Activated T-cell treated with anti-CD3 and anti-CD28 coated beads, Interleukin-2, amount 50 U/mL, for 72 hours (primary cell): ENCODE measurements around the gene LPP. TPM values are rescaled to one million over a fixed set of nuclear protein-coding genes. Genes with fewer than 3 reads are reported as not detected.

Experiments
- ATAC-seq, 2 donors: fragments of 150-1000 bp; cut with Tn5 transposase; replicated peaks in 1 of 2; 2 replicates each; pipeline ENCODE4 v1.10.0; 2021; ENCODE audit warnings: moderate library complexity in 2 of 2, mild to moderate bottlenecking in 1 of 2
- DNase-seq, 2 donors: peaks; one replicate each; pipeline ENCODE4 v3.0.0; 2021 to 2022; ENCODE audit warnings: mixed read lengths in 1 of 2
- H3K27ac Mint-ChIP-seq: one replicate; pipeline ENCODE4 v1.8.0; 2022; ENCODE audit warnings: mild to moderate bottlenecking, moderate library complexity, mixed read lengths
- H3K27me3 Mint-ChIP-seq: one replicate; pipeline ENCODE4 v1.8.0; 2022; ENCODE audit warnings: low read depth, mixed read lengths
- H3K36me3 Mint-ChIP-seq, 2 donors: one replicate each; pipeline ENCODE4 v1.8.0; 2022; ENCODE audit warnings: mixed read lengths in 2 of 2, mild to moderate bottlenecking in 1 of 2; ENCODE audit not compliant: insufficient read depth in 2 of 2
- H3K4me1 Mint-ChIP-seq: one replicate; pipeline ENCODE4 v1.8.0; 2022; ENCODE audit warnings: low read depth, mixed read lengths
- H3K4me3 Mint-ChIP-seq, 2 donors: one replicate each; pipeline ENCODE4 v1.8.0; 2022; ENCODE audit warnings: mild to moderate bottlenecking in 2 of 2, mixed read lengths in 2 of 2, moderate library complexity in 2 of 2
- H3K9me3 Mint-ChIP-seq, 2 donors: one replicate each; pipeline ENCODE4 v1.8.0; 2022; ENCODE audit warnings: mixed read lengths in 2 of 2
- total RNA-seq, 2 donors: library from RNA; stranded (reverse); gene quantifications; one replicate each; pipeline ENCODE4 v1.2.3, GENCODE V29; 2022

The LPP gene
- total RNA-seq, 2 donors from 2014 or later = 50.4 to 67.7 TPM

DNA sequence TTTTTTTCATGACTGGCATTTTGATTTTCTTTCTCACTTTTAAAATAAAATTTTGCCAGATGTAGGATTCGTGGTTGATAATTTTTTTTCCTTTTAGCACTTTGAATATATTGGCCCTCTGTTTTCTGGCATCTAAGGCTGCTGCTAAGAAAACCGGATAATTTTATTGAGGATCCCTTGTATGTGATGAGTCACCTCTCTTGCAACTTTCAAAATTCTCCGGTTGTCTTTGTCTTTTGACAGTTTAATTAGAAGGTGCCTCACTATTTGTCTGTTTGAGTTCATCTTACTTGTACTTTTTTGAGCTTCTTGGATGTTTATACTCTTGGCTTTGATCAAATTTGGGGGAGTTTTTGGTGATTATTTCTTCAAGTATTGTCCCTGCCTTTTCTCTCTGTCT, 349.7 kb downstream of the LPP start:
- Mint-ChIP-seq H3K36me3 (peaks cover 15 to 24% of the 10 kb centered on the region in 2 donors), H3K27me3 (no peaks in the 10 kb centered on the region), H3K27ac (no peak overlapping the region), H3K9me3 (peaks cover 6 to 20% of the 10 kb centered on the region in 2 donors), H3K4me1 (peaks cover 14% of the 10 kb centered on the region), H3K4me3 (no peak overlapping the region)
- no peak for ATAC-seq
- DNase-seq = no peak

DNA sequence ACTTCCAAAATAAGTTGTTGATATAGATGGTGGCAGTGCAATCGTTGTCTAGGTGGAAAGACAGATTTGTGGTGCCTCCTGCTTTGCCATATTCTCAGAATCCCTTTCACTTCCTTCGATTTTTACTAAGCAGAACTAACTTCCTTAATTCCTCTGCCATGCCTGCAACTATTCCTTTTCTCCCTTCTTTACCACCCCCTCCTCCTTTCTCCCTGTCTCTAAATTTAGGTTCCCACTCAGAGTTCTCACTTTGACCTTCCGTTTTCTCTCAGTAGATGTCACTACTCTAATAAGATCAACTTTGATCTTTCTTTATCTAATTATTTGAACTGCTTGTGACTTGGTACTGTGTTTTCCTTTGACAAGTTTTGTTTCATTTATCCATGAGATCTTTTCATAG, 351.2 kb downstream of the LPP start:
- ATAC-seq (no peak), DNase-seq (no peak)
- Mint-ChIP-seq H3K4me3 (no peak overlapping the region), H3K27ac (no peak overlapping the region), H3K36me3 (peaks cover 14 to 24% of the 10 kb centered on the region in 2 donors), H3K9me3 (peaks cover 6 to 20% of the 10 kb centered on the region in 2 donors), H3K27me3 (no peaks in the 10 kb centered on the region), H3K4me1 (peaks cover 14% of the 10 kb centered on the region)

- Mint-ChIP-seq H3K4me1 (peaks cover 14% of the 10 kb centered on the region), H3K36me3 (peaks cover 15 to 24% of the 10 kb centered on the region in 2 donors)
Measured at GRCh38 chr3:188505911-188506310, 352.0 kb downstream of the LPP start.

DNA sequence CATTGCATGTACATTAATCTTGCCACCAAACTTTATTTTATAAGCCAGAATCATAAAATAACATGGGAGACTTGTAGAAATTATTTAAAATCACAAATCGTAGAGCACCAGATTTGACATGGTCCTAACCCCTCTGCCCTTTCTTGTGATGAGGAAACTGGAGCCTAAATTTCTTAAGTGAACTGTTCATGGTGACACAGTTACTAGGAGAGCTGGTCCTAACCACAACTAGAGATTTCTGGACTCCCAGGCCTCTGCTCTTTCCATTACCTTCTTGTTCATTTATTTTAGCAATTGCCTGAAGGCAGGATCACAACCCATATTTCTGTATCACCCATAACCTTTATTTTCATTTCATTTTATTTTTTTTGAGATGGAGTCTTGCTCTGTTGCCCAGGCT, 352.5 kb downstream of the LPP start:
- H3K27ac Mint-ChIP-seq = no peak overlapping the region
- no peaks in the 10 kb centered on the region for H3K27me3 Mint-ChIP-seq
- H3K4me1 Mint-ChIP-seq = peaks cover 14% of the 10 kb centered on the region
- no peak overlapping the region for H3K4me3 Mint-ChIP-seq
- peaks cover 4 to 15% of the 10 kb centered on the region in 2 donors for H3K9me3 Mint-ChIP-seq
- DNase-seq (no peak), ATAC-seq (no peak)
- H3K36me3 Mint-ChIP-seq = peaks cover 14 to 24% of the 10 kb centered on the region in 2 donors

More at GRCh38 chr3:188505911-188506310, 352.0 kb downstream of the LPP start:
- DNase-seq (no peak), ATAC-seq (no peak)
- Mint-ChIP-seq H3K9me3 (peaks cover 6 to 18% of the 10 kb centered on the region in 2 donors), H3K4me3 (no peak overlapping the region), H3K27ac (no peak overlapping the region), H3K27me3 (no peaks in the 10 kb centered on the region)

- H3K9me3 Mint-ChIP-seq = peaks cover 4 to 14% of the 10 kb centered on the region in 2 donors
- H3K4me1 Mint-ChIP-seq = peaks cover 14% of the 10 kb centered on the region
- ATAC-seq (no peak), DNase-seq (no peak)
- H3K27ac Mint-ChIP-seq = no peak overlapping the region
- no peaks in the 10 kb centered on the region for H3K27me3 Mint-ChIP-seq
- H3K4me3 Mint-ChIP-seq = no peak overlapping the region
- peaks cover 12 to 20% of the 10 kb centered on the region in 2 donors for H3K36me3 Mint-ChIP-seq
Measured at GRCh38 chr3:188507244-188507720, 353.3 kb downstream of the LPP start.

DNA sequence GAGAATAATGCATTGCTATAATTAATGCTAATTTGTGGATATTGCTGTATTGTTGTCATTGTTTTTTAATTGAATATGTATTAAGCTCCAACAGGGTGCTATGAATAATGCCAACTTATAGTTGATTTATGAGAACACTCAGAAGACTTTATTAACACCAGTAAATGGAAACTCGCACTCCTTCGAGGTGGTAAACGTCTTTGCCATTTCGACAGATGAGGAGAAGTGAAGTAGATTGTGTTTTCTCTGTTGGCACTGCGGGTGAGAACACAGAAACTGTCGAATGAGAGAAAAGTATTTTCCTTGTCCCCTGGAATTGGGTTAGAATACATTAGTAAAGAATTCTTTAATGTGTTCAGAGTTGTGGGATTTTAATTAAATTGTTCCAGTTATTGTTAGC, 354.5 kb downstream of the LPP start:
- H3K27me3 Mint-ChIP-seq = no peaks in the 10 kb centered on the region
- peaks cover 14% of the 10 kb centered on the region for H3K4me1 Mint-ChIP-seq
- H3K27ac Mint-ChIP-seq = no peak overlapping the region
- H3K4me3 Mint-ChIP-seq = no peak overlapping the region
- DNase-seq = no peak
- H3K9me3 Mint-ChIP-seq = peaks cover 4 to 13% of the 10 kb centered on the region in 2 donors
- H3K36me3 Mint-ChIP-seq = peaks cover 12 to 17% of the 10 kb centered on the region in 2 donors
- ATAC-seq = no peak

DNA sequence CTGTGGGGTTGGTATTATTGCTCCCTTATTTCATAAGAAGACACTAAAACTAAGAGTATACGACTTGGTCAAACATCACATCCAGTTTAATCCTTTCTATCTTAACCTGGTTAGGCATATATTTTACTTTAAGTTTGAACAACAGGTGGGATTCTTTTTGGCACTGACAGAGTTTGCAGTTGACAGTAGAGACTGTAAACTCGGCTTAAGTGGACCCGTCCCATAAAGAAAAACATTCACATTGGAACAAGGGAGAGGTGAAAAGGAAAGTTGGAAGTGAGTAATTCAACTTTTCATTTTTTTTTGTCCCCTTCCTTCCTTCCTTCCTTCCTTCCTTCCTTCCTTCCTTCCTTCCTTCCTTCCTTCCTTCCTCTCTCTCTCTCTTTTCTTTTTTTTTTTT, 355.4 kb downstream of the LPP start:
- DNase-seq (no peak), ATAC-seq (no peak)
- H3K4me1 Mint-ChIP-seq = peaks cover 19% of the 10 kb centered on the region
- no peaks in the 10 kb centered on the region for H3K27me3 Mint-ChIP-seq
- peaks cover under 1 to 6% of the 10 kb centered on the region in 2 donors for H3K9me3 Mint-ChIP-seq
- H3K36me3 Mint-ChIP-seq = peaks cover 4 to 9% of the 10 kb centered on the region in 2 donors
- no peak overlapping the region for H3K27ac Mint-ChIP-seq
- H3K4me3 Mint-ChIP-seq = no peak overlapping the region

- H3K36me3 Mint-ChIP-seq = peaks cover 2 to 4% of the 10 kb centered on the region in 2 donors
- H3K27me3 Mint-ChIP-seq = no peaks in the 10 kb centered on the region
- DNase-seq (no peak), ATAC-seq (no peak)
- H3K4me3 Mint-ChIP-seq = no peak overlapping the region
- H3K4me1 Mint-ChIP-seq = peaks cover 19% of the 10 kb centered on the region
- no peak overlapping the region for H3K27ac Mint-ChIP-seq
- H3K9me3 Mint-ChIP-seq = peaks cover 0 to 4% of the 10 kb centered on the region in 2 donors
Measured at GRCh38 chr3:188510366-188510765, 356.4 kb downstream of the LPP start.

- DNase-seq (no peak), ATAC-seq (no peak)
- H3K36me3 Mint-ChIP-seq = peaks cover 0 to 1% of the 10 kb centered on the region in 2 donors
Measured at GRCh38 chr3:188513662-188514328, 359.8 kb downstream of the LPP start.

GRCh38 chr3:188516515-188516914, 362.6 kb downstream of the LPP start:
- Mint-ChIP-seq H3K9me3 (peaks cover 0 to 3% of the 10 kb centered on the region in 2 donors), H3K4me3 (peak overlapping the region in 1 of 2 donors; percentile 18), H3K4me1 (peaks cover 27% of the 10 kb centered on the region), H3K27me3 (no peaks in the 10 kb centered on the region), H3K27ac (no peak overlapping the region), H3K36me3 (no peaks in the 10 kb centered on the region)
- DNase-seq (peak; percentile 38 to 59), ATAC-seq (peak; percentile 99 to 100)

More at GRCh38 chr3:188513662-188514328, 359.8 kb downstream of the LPP start:
- Mint-ChIP-seq H3K4me1 (peaks cover 19% of the 10 kb centered on the region), H3K4me3 (no peak overlapping the region), H3K27ac (no peak overlapping the region), H3K9me3 (peaks cover 0 to 3% of the 10 kb centered on the region in 2 donors), H3K27me3 (no peaks in the 10 kb centered on the region)

DNA sequence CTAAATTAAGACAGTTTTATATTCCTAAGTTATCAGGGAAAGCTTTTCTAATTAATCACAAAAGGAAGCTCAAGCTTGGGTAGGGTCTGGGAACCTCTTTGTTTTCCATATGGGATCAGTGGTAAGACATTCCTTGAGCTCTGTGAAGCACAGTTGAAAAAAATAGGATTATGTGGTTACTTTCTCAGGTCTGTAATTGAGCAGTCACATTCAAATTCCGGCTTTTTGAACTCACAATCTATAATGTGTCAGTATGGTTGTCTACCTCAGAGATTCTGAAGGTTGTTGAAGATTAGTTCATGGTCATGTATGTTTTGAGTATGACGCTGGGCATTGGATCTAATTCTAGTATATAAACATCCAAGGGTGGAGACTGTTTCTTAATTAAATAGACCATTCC, 364.5 kb downstream of the LPP start:
- no peak overlapping the region for H3K4me3 Mint-ChIP-seq
- peaks cover 0 to 3% of the 10 kb centered on the region in 2 donors for H3K9me3 Mint-ChIP-seq
- no peak for ATAC-seq
- peaks cover 27% of the 10 kb centered on the region for H3K4me1 Mint-ChIP-seq
- DNase-seq = no peak
- no peaks in the 10 kb centered on the region for H3K27me3 Mint-ChIP-seq
- no peak overlapping the region for H3K27ac Mint-ChIP-seq
- no peaks in the 10 kb centered on the region for H3K36me3 Mint-ChIP-seq

- Mint-ChIP-seq H3K9me3 (peaks cover 0 to 3% of the 10 kb centered on the region in 2 donors), H3K4me3 (no peak overlapping the region), H3K4me1 (peaks cover 24% of the 10 kb centered on the region), H3K36me3 (no peaks in the 10 kb centered on the region), H3K27me3 (no peaks in the 10 kb centered on the region), H3K27ac (no peak overlapping the region)
- ATAC-seq (no peak), DNase-seq (no peak)
Measured at GRCh38 chr3:188518835-188519452, 365.0 kb downstream of the LPP start.

GRCh38 chr3:188520466-188520865, 366.5 kb downstream of the LPP start:
- Mint-ChIP-seq H3K9me3 (peaks cover 0 to 3% of the 10 kb centered on the region in 2 donors), H3K27me3 (no peaks in the 10 kb centered on the region), H3K4me3 (no peak overlapping the region), H3K36me3 (peaks cover 0 to 9% of the 10 kb centered on the region in 2 donors), H3K4me1 (peaks cover 22% of the 10 kb centered on the region), H3K27ac (no peak overlapping the region)
- DNase-seq = no peak
- no peak for ATAC-seq
